ENCODE measurements around the gene NXPH1. TPM values are rescaled to one million over a fixed set of nuclear protein-coding genes. Genes with fewer than 3 reads are reported as not detected.

The NXPH1 gene
- total and polyA plus RNA-seq, 2 donors (not counting 1 experiment from before 2014, with no cell fraction given), result not detected

GRCh38 chr7:8434290-8435002 is 1.0 kb downstream of the NXPH1 start:
- no peak overlapping the region for H3K27ac Mint-ChIP-seq
- no peak overlapping the region for H2AFZ ChIP-seq (ENCODE audit: insufficient read depth, low read depth, low read length, poor library complexity, severe bottlenecking)
- intact Hi-C loops (cut with micrococcal nuclease), result no loop called here

DNA sequence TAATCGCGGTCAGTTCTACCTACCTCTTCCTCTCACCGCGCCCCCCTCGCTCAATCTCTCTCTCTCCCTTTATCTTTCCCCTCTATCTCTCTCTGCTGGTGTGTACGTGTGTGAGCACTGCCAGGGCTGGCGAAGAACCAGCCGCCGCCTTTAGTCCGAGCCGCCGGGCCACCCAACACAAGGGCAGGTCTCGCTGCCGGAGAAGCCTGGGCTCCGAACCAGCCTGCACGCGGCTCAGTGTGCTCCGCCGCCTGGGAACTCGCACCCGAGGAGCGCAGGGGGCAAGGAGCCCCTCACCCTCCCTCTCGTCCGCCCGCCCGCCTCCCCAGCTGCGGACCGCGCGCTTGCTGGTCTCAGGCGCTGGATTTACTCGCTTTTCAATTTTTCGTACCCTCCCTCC is 1.7 kb downstream of the NXPH1 start:
- Histone ChIP-seq H4K20me1 (ENCODE audit: control insufficient read depth, insufficient read depth, low read length, poor library complexity, severe bottlenecking) (no peaks in the 10 kb centered on the region), H3K4me2 (replicated peaks; ENCODE audit: low read depth, low read length, poor library complexity, severe bottlenecking) (no peak overlapping the region), H3K4me1 (ENCODE audit: control insufficient read depth in 2 of 2, insufficient read depth in 2 of 2, low read length in 2 of 2) (peaks cover 6 to 32% of the 10 kb centered on the region in 2 donors), H3K9me3 (ENCODE audit: control extremely low read depth in 1 of 3, control insufficient read depth in 2 of 3, insufficient read depth in 1 of 3, low read length in 2 of 3) (peaks cover 0 to 27% (median 0%) of the 10 kb centered on the region in 3 donors), H3K79me2 (ENCODE audit: control insufficient read depth, insufficient read depth, low read length) (no peaks in the 10 kb centered on the region), H2AFZ (ENCODE audit: insufficient read depth, low read depth, low read length, poor library complexity, severe bottlenecking) (no peak overlapping the region), H3K9ac (ENCODE audit: low read length) (no peak overlapping the region), H3K36me3 (replicated peaks in 1 of 2; ENCODE audit: control extremely low read depth in 1 of 2, control insufficient read depth in 1 of 2, extremely low read depth in 1 of 2, insufficient read depth in 2 of 2, low read length in 1 of 2) (no peaks in the 10 kb centered on the region), H3K27ac (ENCODE audit: low read length in 2 of 2) (no peak overlapping the region), H3K4me3 (ENCODE audit: control extremely low read depth in 1 of 5, extremely low read depth in 1 of 5, insufficient read depth in 1 of 5, low read depth in 2 of 5, low read length in 4 of 5) (no peak overlapping the region), H3K27me3 (replicated peaks in 1 of 4; ENCODE audit: control extremely low read depth in 1 of 4, control insufficient read depth in 3 of 4, insufficient read depth in 4 of 4, low read length in 3 of 4) (peaks cover 0 to 73% (median 56%) of the 10 kb centered on the region in 4 experiments)
- Mint-ChIP-seq H3K4me3 (no peak overlapping the region), H3K9me3 (ENCODE audit: insufficient read depth) (no peaks in the 10 kb centered on the region), H3K27ac (no peak overlapping the region), H3K27me3 (peaks cover 77% of the 10 kb centered on the region), H3K4me1 (peaks cover 25% of the 10 kb centered on the region)
- DNase-seq (peak; percentile 3), ATAC-seq (ENCODE audit: low read depth) (no peak)
- WGBS (ENCODE audit: insufficient coverage), result 13% methylated on average over 33 of the region's 33 CpGs
- CTCF ChIA-PET, result no interaction called here
- intact Hi-C loops (cut with micrococcal nuclease), result no loop called here
- POLR2A ChIA-PET, result no interaction called here
- no peak for TF ChIP-seq EZH2 (IDR thresholded peaks at IDR 0.05; ENCODE audit: borderline replicate concordance, insufficient read depth, low read depth, low read length, poor library complexity, severe bottlenecking)
- TF ChIP-seq, protein P1, sequence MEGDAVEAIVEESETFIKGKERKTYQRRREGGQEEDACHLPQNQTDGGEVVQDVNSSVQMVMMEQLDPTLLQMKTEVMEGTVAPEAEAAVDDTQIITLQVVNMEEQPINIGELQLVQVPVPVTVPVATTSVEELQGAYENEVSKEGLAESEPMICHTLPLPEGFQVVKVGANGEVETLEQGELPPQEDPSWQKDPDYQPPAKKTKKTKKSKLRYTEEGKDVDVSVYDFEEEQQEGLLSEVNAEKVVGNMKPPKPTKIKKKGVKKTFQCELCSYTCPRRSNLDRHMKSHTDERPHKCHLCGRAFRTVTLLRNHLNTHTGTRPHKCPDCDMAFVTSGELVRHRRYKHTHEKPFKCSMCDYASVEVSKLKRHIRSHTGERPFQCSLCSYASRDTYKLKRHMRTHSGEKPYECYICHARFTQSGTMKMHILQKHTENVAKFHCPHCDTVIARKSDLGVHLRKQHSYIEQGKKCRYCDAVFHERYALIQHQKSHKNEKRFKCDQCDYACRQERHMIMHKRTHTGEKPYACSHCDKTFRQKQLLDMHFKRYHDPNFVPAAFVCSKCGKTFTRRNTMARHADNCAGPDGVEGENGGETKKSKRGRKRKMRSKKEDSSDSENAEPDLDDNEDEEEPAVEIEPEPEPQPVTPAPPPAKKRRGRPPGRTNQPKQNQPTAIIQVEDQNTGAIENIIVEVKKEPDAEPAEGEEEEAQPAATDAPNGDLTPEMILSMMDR (IDR thresholded peaks at IDR 0.05), result no peak

More at GRCh38 chr7:8434290-8435002, 1.0 kb downstream of the NXPH1 start:
- peaks cover 71% of the 10 kb centered on the region for H3K27me3 Mint-ChIP-seq
- Histone ChIP-seq H3K9ac (ENCODE audit: low read length) (no peak overlapping the region), H3K27me3 (replicated peaks in 1 of 4; ENCODE audit: control extremely low read depth in 1 of 4, control insufficient read depth in 3 of 4, insufficient read depth in 4 of 4, low read length in 3 of 4) (peaks cover 0 to 70% (median 49%) of the 10 kb centered on the region in 4 experiments), H3K36me3 (replicated peaks in 1 of 2; ENCODE audit: control extremely low read depth in 1 of 2, control insufficient read depth in 1 of 2, extremely low read depth in 1 of 2, insufficient read depth in 2 of 2, low read length in 1 of 2) (no peaks in the 10 kb centered on the region), H3K27ac (ENCODE audit: low read length in 2 of 2) (no peak overlapping the region), H3K4me1 (ENCODE audit: control insufficient read depth in 2 of 2, insufficient read depth in 2 of 2, low read length in 2 of 2) (peaks cover 6 to 32% of the 10 kb centered on the region in 2 donors), H3K4me3 (ENCODE audit: control extremely low read depth in 1 of 5, extremely low read depth in 1 of 5, insufficient read depth in 1 of 5, low read depth in 2 of 5, low read length in 4 of 5) (no peak overlapping the region), H4K20me1 (ENCODE audit: control insufficient read depth, insufficient read depth, low read length, poor library complexity, severe bottlenecking) (no peaks in the 10 kb centered on the region), H3K79me2 (ENCODE audit: control insufficient read depth, insufficient read depth, low read length) (no peaks in the 10 kb centered on the region), H3K9me3 (ENCODE audit: control extremely low read depth in 1 of 3, control insufficient read depth in 2 of 3, insufficient read depth in 1 of 3, low read length in 2 of 3) (peaks cover 0 to 27% (median 0%) of the 10 kb centered on the region in 3 donors), H3K4me2 (replicated peaks; ENCODE audit: low read depth, low read length, poor library complexity, severe bottlenecking) (no peak overlapping the region)
- DNase-seq (peak; percentile 7), ATAC-seq (ENCODE audit: low read depth) (no peak)
- H3K9me3 Mint-ChIP-seq (ENCODE audit: insufficient read depth), result no peaks in the 10 kb centered on the region
- H3K4me3 Mint-ChIP-seq, result no peak overlapping the region
- TF ChIP-seq, protein P1 (IDR thresholded peaks at IDR 0.05), result no peak
- TF ChIP-seq EZH2 (IDR thresholded peaks at IDR 0.05; ENCODE audit: borderline replicate concordance, insufficient read depth, low read depth, low read length, poor library complexity, severe bottlenecking), result no peak
- CTCF ChIA-PET, result no interaction called here
- POLR2A ChIA-PET, result no interaction called here
- H3K4me1 Mint-ChIP-seq, result peaks cover 25% of the 10 kb centered on the region
- 11% methylated on average over 44 of the region's 46 CpGs for WGBS (ENCODE audit: insufficient coverage)

All from B cell (primary cell).